Fibroblast of villous mesenchyme (primary cell): Measurements from ENCODE around the gene BCL2A1. TPM values are rescaled to one million over a fixed set of nuclear protein-coding genes. Genes with fewer than 3 reads are reported as not detected.
"Not testable (repeated sequence)": the region's sequence is repeated elsewhere in the genome, so short reads cannot be mapped to it uniquely, and the experiment has no call there.

Experiments used
- DNase-seq: peaks from one replicate; pipeline ENCODE4 v3.0.0-alpha.2; 2010; ENCODE audit warnings: low read depth
- H3K4me3 ChIP-seq: 2 replicates; pipeline ENCODE4 v1.5.1; 2011; ENCODE audit warnings: low read depth, mild to moderate bottlenecking, low read length
- total RNA-seq: library from RNA; depleted of rRNA; stranded (reverse); fragments of >200 nt; gene quantifications from 2 replicates; pipeline ENCODE4 v1.2.3, GENCODE V29; 2012
- TF ChIP-seq, protein P1 (sequence below): IDR thresholded peaks from 2 replicates; pipeline ENCODE4 v1.5.1; 2012; ENCODE audit warnings: low read depth, mild to moderate bottlenecking, low read length; ENCODE audit not compliant: insufficient read depth

The BCL2A1 gene
- total RNA-seq, 1 donor, result not detected

DNA sequence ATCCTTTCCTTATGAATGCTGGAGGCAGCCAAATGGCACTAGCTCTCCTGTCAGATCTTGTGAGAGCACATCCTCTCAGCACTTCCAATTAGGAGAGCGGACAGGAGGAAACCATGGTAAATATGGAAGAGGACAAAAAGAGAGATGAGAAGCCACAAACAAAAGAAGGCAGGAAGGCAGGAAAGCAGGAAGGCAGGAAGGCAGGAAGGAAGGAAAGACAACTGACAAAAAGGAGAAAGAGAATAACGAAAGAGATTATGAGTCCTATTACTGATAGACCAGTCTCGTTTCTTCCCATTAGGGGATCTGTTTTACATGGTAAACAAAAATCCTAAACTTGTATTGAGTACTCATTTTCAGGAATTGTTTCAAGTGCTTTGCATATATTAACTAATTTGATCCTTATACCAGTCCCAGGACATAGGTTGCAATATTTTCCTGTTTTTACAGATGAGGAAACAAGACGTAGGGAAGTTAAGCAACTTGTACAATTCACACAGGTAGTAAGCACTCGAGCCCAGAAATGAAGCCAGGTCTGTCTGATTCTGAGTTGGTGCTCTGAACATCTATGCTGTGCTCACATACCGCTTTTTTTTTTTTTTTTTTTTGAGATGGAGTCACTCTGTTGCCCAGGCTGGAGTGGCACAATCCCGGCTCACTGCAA is 4.2 kb downstream of the BCL2A1 start:
- no peak for DNase-seq
- no peak overlapping the region for H3K4me3 ChIP-seq
- TF ChIP-seq, protein P1, sequence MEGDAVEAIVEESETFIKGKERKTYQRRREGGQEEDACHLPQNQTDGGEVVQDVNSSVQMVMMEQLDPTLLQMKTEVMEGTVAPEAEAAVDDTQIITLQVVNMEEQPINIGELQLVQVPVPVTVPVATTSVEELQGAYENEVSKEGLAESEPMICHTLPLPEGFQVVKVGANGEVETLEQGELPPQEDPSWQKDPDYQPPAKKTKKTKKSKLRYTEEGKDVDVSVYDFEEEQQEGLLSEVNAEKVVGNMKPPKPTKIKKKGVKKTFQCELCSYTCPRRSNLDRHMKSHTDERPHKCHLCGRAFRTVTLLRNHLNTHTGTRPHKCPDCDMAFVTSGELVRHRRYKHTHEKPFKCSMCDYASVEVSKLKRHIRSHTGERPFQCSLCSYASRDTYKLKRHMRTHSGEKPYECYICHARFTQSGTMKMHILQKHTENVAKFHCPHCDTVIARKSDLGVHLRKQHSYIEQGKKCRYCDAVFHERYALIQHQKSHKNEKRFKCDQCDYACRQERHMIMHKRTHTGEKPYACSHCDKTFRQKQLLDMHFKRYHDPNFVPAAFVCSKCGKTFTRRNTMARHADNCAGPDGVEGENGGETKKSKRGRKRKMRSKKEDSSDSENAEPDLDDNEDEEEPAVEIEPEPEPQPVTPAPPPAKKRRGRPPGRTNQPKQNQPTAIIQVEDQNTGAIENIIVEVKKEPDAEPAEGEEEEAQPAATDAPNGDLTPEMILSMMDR, result no peak

DNA sequence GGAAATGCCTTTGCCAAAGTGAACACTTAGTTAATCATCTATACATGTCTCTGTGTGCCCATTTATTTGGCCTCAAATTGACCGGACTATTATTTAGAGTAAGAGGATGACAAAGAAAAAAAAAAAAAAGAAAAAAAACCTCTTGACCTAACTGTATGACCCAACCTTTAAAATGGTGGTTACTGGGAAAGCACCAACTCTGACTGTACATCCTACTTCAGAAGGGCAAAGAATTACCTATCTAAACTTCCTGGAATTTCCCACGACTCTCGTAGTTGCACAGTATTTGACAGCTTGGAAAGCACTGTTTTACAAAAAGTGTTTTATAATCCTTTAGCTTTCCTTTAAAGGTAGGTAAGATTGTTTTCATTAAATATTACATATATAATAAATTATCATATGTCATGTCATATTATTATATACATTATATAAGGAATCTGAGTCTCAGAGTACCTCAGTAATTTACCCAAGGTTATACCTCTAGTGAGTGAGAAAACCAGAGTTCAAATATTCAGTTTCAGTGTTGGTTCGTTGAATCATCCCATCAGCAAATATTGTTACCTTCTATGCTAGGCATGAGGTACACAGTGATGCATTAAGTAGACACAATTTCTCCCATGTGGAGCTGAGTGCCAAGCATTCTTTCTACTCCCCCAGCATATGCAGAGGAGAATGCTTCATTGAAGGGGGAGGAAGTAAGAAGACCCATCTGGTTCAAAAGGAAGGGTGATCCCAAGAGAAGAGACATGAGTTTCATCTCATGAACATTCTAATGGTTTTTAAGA is 5.0 kb downstream of the BCL2A1 start:
- no peak overlapping the region for H3K4me3 ChIP-seq
- DNase-seq, result no peak
- TF ChIP-seq, protein P1, result no peak

DNA sequence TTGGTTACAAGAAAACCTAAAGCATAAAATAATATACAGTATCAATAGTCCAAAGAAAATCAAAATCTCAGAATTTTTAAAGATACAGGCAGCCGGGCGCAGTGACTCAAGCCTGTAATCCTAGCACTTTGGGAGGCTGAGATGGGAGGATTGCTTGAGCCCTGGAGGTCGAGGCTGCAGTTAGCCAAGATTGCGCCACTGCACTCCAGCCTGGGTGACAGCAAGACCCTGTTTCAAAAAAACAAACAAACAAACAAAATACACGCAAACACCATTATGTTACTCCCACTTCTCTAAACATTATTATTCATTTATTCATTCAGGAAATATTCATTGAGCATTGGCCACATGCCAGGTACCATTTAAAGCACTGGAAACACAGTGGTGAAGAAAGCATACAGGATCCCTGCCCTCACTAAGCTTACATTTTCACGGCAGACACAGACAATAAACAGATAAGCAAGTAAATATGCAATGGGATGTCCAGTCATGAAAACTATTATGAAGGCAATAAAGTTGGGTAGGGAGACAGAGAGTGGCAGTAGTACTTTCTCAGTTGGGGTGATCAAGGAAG is 6.7 kb downstream of the BCL2A1 start:
- TF ChIP-seq, protein P1, result no peak
- DNase-seq, result no peak
- H3K4me3 ChIP-seq, result no peak overlapping the region

DNA sequence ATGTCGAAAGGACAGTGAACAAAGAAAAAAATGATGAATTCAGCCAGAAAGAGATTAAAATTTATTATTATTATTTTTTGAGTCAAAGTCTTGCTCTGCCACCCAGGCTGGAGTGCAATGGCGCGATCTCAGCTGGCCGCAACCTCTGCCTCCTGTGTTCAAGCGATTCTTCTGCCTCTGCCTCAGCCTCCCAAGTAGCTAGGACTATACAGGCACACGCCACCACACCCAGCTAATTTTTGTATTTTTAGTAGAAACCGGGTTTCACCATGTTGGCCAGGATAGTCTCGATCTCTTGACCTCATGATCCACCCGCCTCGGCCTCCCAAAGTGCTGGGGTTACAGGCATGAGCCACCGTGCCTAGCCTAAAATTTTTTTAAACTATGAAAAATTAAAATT is 8.1 kb downstream of the BCL2A1 start:
- not testable (repeated sequence) for DNase-seq

DNA sequence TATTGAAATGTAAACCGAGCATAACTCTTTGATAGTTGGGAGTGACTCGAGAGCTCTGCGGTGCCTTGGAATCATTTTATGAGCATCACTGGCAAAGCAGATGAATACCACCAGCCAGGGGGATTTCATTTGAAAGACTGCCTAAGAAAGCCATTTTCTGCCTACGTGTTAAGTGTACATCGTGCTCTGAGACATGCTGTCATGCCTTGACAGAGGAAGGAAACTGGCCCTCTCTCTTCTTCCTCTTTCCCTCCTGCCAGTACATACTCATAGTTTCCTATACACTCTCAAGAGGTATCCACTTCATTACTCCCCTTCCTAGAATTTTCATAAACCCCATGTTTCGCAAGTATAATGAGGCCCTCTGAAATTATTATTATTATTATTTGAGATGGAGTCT is 8.8 kb downstream of the BCL2A1 start:
- no peak for DNase-seq
- TF ChIP-seq, protein P1, result no peak
- no peak overlapping the region for H3K4me3 ChIP-seq

More for the DNA sequence above, 8.1 kb downstream of the BCL2A1 start:
- not testable (repeated sequence) for H3K4me3 ChIP-seq

DNA sequence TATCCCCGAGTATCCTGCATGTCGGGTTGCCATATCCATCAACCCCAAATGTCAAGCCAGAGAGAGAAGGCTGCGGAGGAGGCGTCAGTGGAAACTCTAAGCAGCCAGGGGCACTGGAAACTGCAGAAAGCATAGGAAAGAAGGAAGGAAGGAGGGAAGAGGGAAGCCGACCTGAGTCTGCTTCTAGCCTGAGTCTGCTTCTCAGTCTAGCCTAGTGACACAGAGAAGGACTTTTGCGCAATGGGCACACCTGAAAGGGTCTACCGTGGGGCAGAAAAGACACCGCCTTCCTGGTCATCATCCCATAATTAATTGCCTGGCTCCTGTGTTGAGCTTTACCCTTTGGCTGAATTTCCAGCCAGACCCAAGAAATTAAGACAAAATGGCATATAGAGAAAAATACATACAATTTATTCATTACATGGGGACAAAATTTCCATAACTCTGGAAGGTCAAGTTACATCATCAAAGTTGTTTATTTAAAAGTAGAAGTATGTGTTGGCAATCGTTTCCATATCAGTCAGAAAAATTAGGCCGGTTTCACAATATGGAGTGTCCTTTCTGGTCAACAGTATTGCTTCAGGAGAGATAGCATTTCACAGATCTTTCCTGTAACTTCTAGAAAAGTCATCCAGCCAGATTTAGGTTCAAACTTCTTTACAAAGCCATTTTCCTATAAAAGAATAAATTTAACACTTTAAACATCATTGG is 10.3 kb downstream of the BCL2A1 start:
- H3K4me3 ChIP-seq, result no peak overlapping the region
- TF ChIP-seq, protein P1, result no peak
- DNase-seq, result peak; percentile 63

DNA sequence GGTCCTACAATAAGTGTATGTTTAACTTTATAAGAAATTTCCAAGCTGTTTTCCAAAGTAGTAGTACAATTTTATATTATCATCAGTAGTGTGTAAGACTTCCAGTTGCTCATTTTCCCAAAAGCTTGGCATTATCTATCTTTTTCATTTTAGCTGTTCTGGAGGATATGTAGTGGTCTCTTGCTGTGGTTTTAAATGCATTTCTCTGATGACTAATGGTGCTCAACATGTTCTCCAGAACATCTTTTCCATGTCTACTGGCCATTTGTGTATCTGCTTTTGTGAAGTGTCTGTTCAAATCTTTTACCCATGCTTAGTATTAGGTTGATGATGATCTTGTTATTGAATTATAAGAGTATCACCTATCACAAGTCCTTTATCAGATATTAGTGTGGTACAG is 13.3 kb downstream of the BCL2A1 start:
- no peak overlapping the region for H3K4me3 ChIP-seq
- DNase-seq, result no peak
- TF ChIP-seq, protein P1, result no peak
